B cell (primary cell): Measurements from ENCODE around the gene PPP3R1. TPM values are rescaled to one million over a fixed set of nuclear protein-coding genes. Genes with fewer than 3 reads are reported as not detected.

ENCODE experiments used
- ATAC-seq: fragments of 200-7000 bp; cut with Tn5 transposase; one replicate; pipeline ENCODE4 v1.10.0; 2021; ENCODE audit warnings: low read depth, mild to moderate bottlenecking, moderate number of reproducible peaks, moderate library complexity
- CTCF ChIA-PET: fragments of 350-600 bp; sonication (Branson Sonifier 250); formaldehyde crosslinking; loops from one replicate; lab custom pipeline; 2021; ENCODE audit warnings: antibody characterized with exemption, inconsistent platforms; lab: Charles Lee
- POLR2A ChIA-PET: fragments of 350-600 bp; sonication (Branson Sonifier 250); formaldehyde crosslinking; loops from one replicate; lab custom pipeline; 2021; ENCODE audit warnings: antibody characterized with exemption; lab: Charles Lee
- DNase-seq: peaks from one replicate; pipeline ENCODE4 v3.0.0; 2013
- H2AFZ ChIP-seq: 2 replicates; pipeline ENCODE4 v1.6.1; 2012; ENCODE audit warnings: mild to moderate bottlenecking, low read depth, low read length; ENCODE audit not compliant: insufficient read depth, poor library complexity, severe bottlenecking
- H3K27ac ChIP-seq, 2 donors: 1 replicate in 1 of 2; 2 replicates in 1 of 2; pipeline ENCODE4 v1.5.1; 2012 to 2013; ENCODE audit warnings: low read length in 2 of 2, mild to moderate bottlenecking in 2 of 2, moderate library complexity in 1 of 2
- H3K27me3 ChIP-seq, 4 experiments: fragments of 200-600 bp in 1 of 4; sonication (generic) in 1 of 4; replicated peaks in 1 of 4; 1 replicate in 2 of 4; 2 replicates in 2 of 4; pipeline versions ENCODE4 v1.6.1 to v1.7.0; 2013 to 2016; ENCODE audit warnings: low read length in 3 of 4, mild to moderate bottlenecking in 2 of 4, mixed read lengths in 1 of 4, moderate library complexity in 1 of 4; ENCODE audit not compliant: insufficient read depth in 4 of 4, control insufficient read depth in 3 of 4; ENCODE audit errors: control extremely low read depth in 1 of 4
- H3K36me3 ChIP-seq, 2 experiments: replicated peaks in 1 of 2; 1 replicate in 1 of 2; 2 replicates in 1 of 2; pipeline versions ENCODE4 v1.6.1 to v1.7.1; 2013; ENCODE audit warnings: low read length in 1 of 2; ENCODE audit not compliant: insufficient read depth in 2 of 2, control insufficient read depth in 1 of 2; ENCODE audit errors: control extremely low read depth in 1 of 2, extremely low read depth in 1 of 2
- H3K4me1 ChIP-seq, 2 donors: fragments of 200-600 bp in 1 of 2; sonication (generic) in 1 of 2; 1 replicate in 1 of 2; 2 replicates in 1 of 2; pipeline versions ENCODE4 v1.5.1 to v1.6.1; 2013 to 2017; ENCODE audit warnings: low read length in 2 of 2; ENCODE audit not compliant: control insufficient read depth in 2 of 2, insufficient read depth in 2 of 2
- H3K4me2 ChIP-seq: replicated peaks from 2 replicates; pipeline ENCODE3; 2012; ENCODE audit warnings: mild to moderate bottlenecking, low read depth, low read length; ENCODE audit not compliant: poor library complexity, severe bottlenecking
- H3K4me3 ChIP-seq, 5 experiments: fragments of 200-600 bp in 1 of 5; sonication (generic) in 1 of 5; 1 replicate in 3 of 5; 2 replicates in 2 of 5; pipeline versions ENCODE4 v1.5.1 to v1.7.0; 2011 to 2016; ENCODE audit warnings: low read length in 4 of 5, mild to moderate bottlenecking in 4 of 5, low read depth in 2 of 5, control low read depth in 1 of 5, moderate library complexity in 1 of 5; ENCODE audit not compliant: insufficient read depth in 1 of 5; ENCODE audit errors: control extremely low read depth in 1 of 5, extremely low read depth in 1 of 5
- H3K79me2 ChIP-seq: fragments of 200-600 bp; sonication (generic); one replicate; pipeline ENCODE4 v1.6.0; 2016; ENCODE audit warnings: low read length; ENCODE audit not compliant: control insufficient read depth, insufficient read depth
- H3K9ac ChIP-seq: fragments of 200-600 bp; sonication (generic); 2 replicates; pipeline ENCODE4 v1.6.1; 2017; ENCODE audit warnings: mild to moderate bottlenecking, low read length, moderate library complexity
- H3K9me3 ChIP-seq, 3 donors: one replicate each; pipeline versions ENCODE4 v1.6.1 to v1.7.1; 2013; ENCODE audit warnings: low read length in 2 of 3; ENCODE audit not compliant: control insufficient read depth in 2 of 3, insufficient read depth in 1 of 3; ENCODE audit errors: control extremely low read depth in 1 of 3
- H4K20me1 ChIP-seq: 2 replicates; pipeline ENCODE4 v1.6.0; 2012; ENCODE audit warnings: mild to moderate bottlenecking, low read length; ENCODE audit not compliant: insufficient read depth, control insufficient read depth, poor library complexity, severe bottlenecking
- H3K27ac Mint-ChIP-seq: one replicate; pipeline ENCODE4 v1.8.0; 2021; ENCODE audit warnings: mixed read lengths
- H3K27me3 Mint-ChIP-seq: one replicate; pipeline ENCODE4 v1.8.0; 2021; ENCODE audit warnings: mixed read lengths
- H3K4me1 Mint-ChIP-seq: one replicate; pipeline ENCODE4 v1.8.0; 2021; ENCODE audit warnings: mixed read lengths
- H3K4me3 Mint-ChIP-seq: one replicate; pipeline ENCODE4 v1.8.0; 2021; ENCODE audit warnings: mixed read lengths
- H3K9me3 Mint-ChIP-seq: one replicate; pipeline ENCODE4 v1.8.0; 2022; ENCODE audit warnings: mixed read lengths; ENCODE audit not compliant: insufficient read depth
- CTCF ChIP-seq: fragments of 200-600 bp; IDR thresholded peaks from one replicate; pipeline ENCODE4 v1.8.0; 2022; ENCODE audit warnings: antibody characterized with exemption, mild to moderate bottlenecking
- EZH2 ChIP-seq: IDR thresholded peaks from 2 replicates; pipeline ENCODE4 v1.6.1; 2012; ENCODE audit warnings: borderline replicate concordance, low read depth, mild to moderate bottlenecking, moderate library complexity, low read length; ENCODE audit not compliant: insufficient read depth, poor library complexity, severe bottlenecking
- WGBS: methylation state at CpG from one replicate; pipeline ENCODE4 v1.1.5; 2013; ENCODE audit warnings: missing lambda C conversion rate; ENCODE audit not compliant: insufficient coverage; 5-methylcytosine and 5-hydroxymethylcytosine counted together
- intact Hi-C: fragments of 100-400 bp; cut with micrococcal nuclease; formaldehyde crosslinking; loops from one replicate; pipeline ENCODE4 v1.10.0; 2022
- polyA plus RNA-seq: library from polyadenylated mRNA; depleted of rRNA; stranded (reverse); fragments of >200 nt; gene quantifications from 2 replicates; pipeline ENCODE4 v1.2.3, GENCODE V29; 2012
- total RNA-seq, 2 donors: library from RNA; stranded (reverse); fragments of 120-200 nt in 1 of 2; gene quantifications; 1 replicate in 1 of 2; 2 replicates in 1 of 2; pipeline versions ENCODE4 v1.2.3 to v1.2.4, GENCODE V29; 2013 to 2022

Gene PPP3R1
- total and polyA plus RNA-seq, 2 donors (not counting 1 experiment from before 2014, with no cell fraction given) = 17.9 to 55.6 TPM

- no peaks in the 10 kb centered on the region for H3K9me3 ChIP-seq
- H4K20me1 ChIP-seq = peaks cover 15% of the 10 kb centered on the region
- no peak for DNase-seq
- H3K4me1 ChIP-seq = peaks cover 15 to 16% of the 10 kb centered on the region in 2 donors
- ATAC-seq = no peak
- POLR2A ChIA-PET = no interaction called here
- WGBS = 80% methylated on average over 1 of the region's 4 CpGs
- Mint-ChIP-seq H3K27ac (no peak overlapping the region), H3K9me3 (no peaks in the 10 kb centered on the region), H3K27me3 (no peaks in the 10 kb centered on the region), H3K4me1 (peaks cover 20% of the 10 kb centered on the region), H3K4me3 (no peak overlapping the region)
- no peak overlapping the region for H3K4me2 ChIP-seq
- TF ChIP-seq CTCF (no peak), EZH2 (no peak)
- H3K36me3 ChIP-seq = peaks cover 10 to 31% of the 10 kb centered on the region in 2 experiments
- no peak overlapping the region for H3K27ac ChIP-seq
- intact Hi-C loops = no loop called here
- no peak overlapping the region for H3K4me3 ChIP-seq
- no peaks in the 10 kb centered on the region for H3K27me3 ChIP-seq
- H3K79me2 ChIP-seq = peaks cover 5% of the 10 kb centered on the region
- CTCF ChIA-PET = interaction anchor here (1.5 to 1.7 kb wide), 2 partner anchors 17 to 104 kb away, joined by 3 to 9 read pairs; no protein-coding TSS in a partner anchor
- no peak overlapping the region for H3K9ac ChIP-seq
- no peak overlapping the region for H2AFZ ChIP-seq
Observed at GRCh38 chr2:68178954-68179627, 73.2 kb downstream of the PPP3R1 start.

DNA sequence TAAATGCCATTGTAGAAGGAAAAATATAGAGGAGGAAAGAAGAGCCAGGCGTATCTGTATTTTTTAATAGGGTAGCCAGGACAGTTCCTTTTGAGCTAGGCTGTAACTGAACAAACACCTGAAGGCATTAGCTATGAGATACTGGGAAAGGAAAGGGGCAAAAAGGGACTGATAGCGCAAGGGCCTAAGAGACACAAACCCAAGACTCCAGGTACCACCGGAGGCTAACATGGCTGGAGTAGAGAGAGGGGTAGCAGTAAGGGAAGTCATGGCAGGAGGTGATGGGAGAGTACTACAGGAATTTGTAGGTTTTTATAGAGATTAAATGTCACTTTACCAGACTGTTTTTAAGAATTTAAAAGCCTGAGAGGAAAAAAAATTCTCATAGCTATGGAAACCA lies 73.9 kb downstream of the PPP3R1 start:
- H3K9ac ChIP-seq = no peak overlapping the region
- H4K20me1 ChIP-seq = peaks cover 15% of the 10 kb centered on the region
- H3K4me2 ChIP-seq = no peak overlapping the region
- H2AFZ ChIP-seq = no peak overlapping the region
- peaks cover 10 to 27% of the 10 kb centered on the region in 2 experiments for H3K36me3 ChIP-seq
- ChIA-PET POLR2A (no interaction called here), CTCF (interaction anchor here (1.1 to 1.5 kb wide), 5 partner anchors 8 to 105 kb away, joined by 3 to 4 read pairs (median 3); no protein-coding TSS in a partner anchor)
- ATAC-seq (no peak), DNase-seq (no peak)
- no peaks in the 10 kb centered on the region for H3K79me2 ChIP-seq
- intact Hi-C loops = no loop called here
- H3K4me3 Mint-ChIP-seq = no peak overlapping the region
- no peak overlapping the region for H3K27ac ChIP-seq
- no peaks in the 10 kb centered on the region for H3K27me3 ChIP-seq
- no peaks in the 10 kb centered on the region for H3K9me3 Mint-ChIP-seq
- no peak overlapping the region for H3K4me3 ChIP-seq
- H3K9me3 ChIP-seq = no peaks in the 10 kb centered on the region
- peaks cover 21 to 22% of the 10 kb centered on the region in 2 donors for H3K4me1 ChIP-seq
- peak overlapping the region; percentile 5 for H3K27ac Mint-ChIP-seq
- 100% methylated on average over 1 of the region's 3 CpGs for WGBS
- H3K4me1 Mint-ChIP-seq = peaks cover 24% of the 10 kb centered on the region
- TF ChIP-seq EZH2 (no peak), CTCF (no peak)
- no peaks in the 10 kb centered on the region for H3K27me3 Mint-ChIP-seq
